A549 (cell line): ENCODE measurements around the gene BHLHE23. TPM values are rescaled to one million over a fixed set of nuclear protein-coding genes. Genes with fewer than 3 reads are reported as not detected.

Experiments used
- ATAC-seq, 2 experiments: fragments of 200-7000 bp in 1 of 2; fragments of >200 bp in 1 of 2; cut with Nextera tagmentation in 1 of 2; cut with Tn5 transposase in 1 of 2; 3 replicates each; pipeline versions ENCODE4 v1.8.0 to v1.9.1; 2018 to 2020; ENCODE audit warnings: mild to moderate bottlenecking in 1 of 2, moderate library complexity in 1 of 2
- CTCF ChIA-PET: fragments of 300-600 bp; sonication (Branson Sonifier 250); formaldehyde crosslinking; extraction: SDS; loops from one replicate; lab custom pipeline; 2021; ENCODE audit warnings: antibody characterized with exemption, inconsistent platforms; lab: Yijun Ruan, JAX
- POLR2A ChIA-PET: fragments of 350-600 bp; formaldehyde crosslinking; extraction: SDS; loops from one replicate; lab custom pipeline; 2021; ENCODE audit warnings: antibody characterized with exemption, inconsistent platforms; lab: Yijun Ruan, JAX
- DNase-seq, 2 experiments: peaks; one replicate each; pipeline versions ENCODE4 v3.0.0 to v3.0.0-alpha.2; 2011 to 2016; ENCODE audit warnings: low read depth in 1 of 2, low spot score in 1 of 2
- FAIRE-seq: peaks from 2 replicates; lab custom pipeline; 2011; peaks lifted over from hg19 to GRCh38; lab: Jason Lieb, UNC
- H3K27ac ChIP-seq, 2 experiments: fragments of >200 bp; sonication (Bioruptor Twin); formaldehyde crosslinking; 3 replicates each; pipeline ENCODE4 v1.5.1; 2016 to 2017
- H3K4me1 ChIP-seq: fragments of >200 bp; sonication (Bioruptor Twin); formaldehyde crosslinking; 3 replicates; pipeline ENCODE4 v1.6.1; 2016
- H3K4me2 ChIP-seq: fragments of >200 bp; sonication (Bioruptor Twin); formaldehyde crosslinking; 3 replicates; pipeline ENCODE4 v1.6.1; 2016
- H3K4me3 ChIP-seq: fragments of >200 bp; sonication (Bioruptor Twin); formaldehyde crosslinking; 3 replicates; pipeline ENCODE4 v1.5.1; 2016
- H3K9me3 ChIP-seq: fragments of >200 bp; sonication (Bioruptor Twin); formaldehyde crosslinking; 3 replicates; pipeline ENCODE4 v1.6.1; 2016
- ATOH8 ChIP-seq: fragments of 250-450 bp; sonication (Bioruptor Pico); IDR thresholded peaks from 2 replicates; pipeline ENCODE4 v1.5.0; 2020; ENCODE audit warnings: low read depth, mild to moderate bottlenecking, moderate library complexity
- BHLHE40 ChIP-seq: IDR thresholded peaks from 2 replicates; pipeline ENCODE4 v1.6.1; 2012; ENCODE audit warnings: low read depth, low read length, inconsistent platforms
- CBX2 ChIP-seq: fragments of 200-600 bp; sonication (generic); IDR thresholded peaks from 2 replicates; pipeline ENCODE4 v1.6.1; 2016; ENCODE audit warnings: low read depth, mild to moderate bottlenecking, borderline replicate concordance
- CEBPB ChIP-seq, 2 experiments: fragments of >200 bp in 1 of 2; sonication (Bioruptor Twin) in 1 of 2; formaldehyde crosslinking in 1 of 2; IDR thresholded peaks; 2 replicates each; pipeline ENCODE4 v1.6.1; 2012 to 2016
- CHD4 ChIP-seq: fragments of 200-600 bp; sonication (generic); IDR thresholded peaks from 2 replicates; pipeline ENCODE4 v1.6.1; 2016; ENCODE audit warnings: antibody characterized with exemption, mild to moderate bottlenecking, borderline replicate concordance
- EHF ChIP-seq: fragments of 250-450 bp; sonication (Bioruptor Pico); IDR thresholded peaks from 2 replicates; pipeline ENCODE4 v1.5.0; 2020; ENCODE audit warnings: mild to moderate bottlenecking
- ESRRA ChIP-seq: fragments of 150-350 bp; IDR thresholded peaks from 2 replicates; pipeline ENCODE4 v1.6.1; 2014; ENCODE audit warnings: mild to moderate bottlenecking, low read length, borderline replicate concordance
- FOSL2 ChIP-seq, 2 experiments: fragments of 450-650 bp in 1 of 2; fragments of >200 bp in 1 of 2; sonication (Bioruptor Twin) in 1 of 2; formaldehyde crosslinking; IDR thresholded peaks; 2 replicates each; pipeline versions ENCODE4 v1.5.0 to v1.6.1; 2016 to 2020; ENCODE audit warnings: mild to moderate bottlenecking in 1 of 2, moderate library complexity in 1 of 2
- HDAC2 ChIP-seq: fragments of 200-600 bp; sonication (generic); IDR thresholded peaks from 2 replicates; pipeline ENCODE4 v1.6.1; 2016
- HES2 ChIP-seq: fragments of >200 bp; sonication (Bioruptor Twin); formaldehyde crosslinking; IDR thresholded peaks from 2 replicates; pipeline ENCODE4 v1.6.1; 2016
- HEYL ChIP-seq: fragments of 250-450 bp; sonication (Bioruptor Pico); IDR thresholded peaks from 2 replicates; pipeline ENCODE4 v1.8.0; 2021; ENCODE audit warnings: mild to moderate bottlenecking, moderate library complexity
- HOXB5 ChIP-seq: fragments of 250-450 bp; sonication (Bioruptor Pico); IDR thresholded peaks from 2 replicates; pipeline ENCODE4 v1.5.0; 2020; ENCODE audit warnings: mild to moderate bottlenecking, moderate library complexity
- JUNB ChIP-seq: fragments of >200 bp; sonication (Bioruptor Twin); formaldehyde crosslinking; IDR thresholded peaks from 2 replicates; pipeline ENCODE4 v1.6.1; 2016
- MAFK ChIP-seq: fragments of 450-650 bp; IDR thresholded peaks from 2 replicates; pipeline ENCODE4 v1.6.1; 2014; ENCODE audit not compliant: partially characterized antibody
- MAZ ChIP-seq: fragments of 150-350 bp; IDR thresholded peaks from 2 replicates; pipeline ENCODE4 v1.6.1; 2014; ENCODE audit warnings: antibody characterized with exemption, low read depth, low read length, borderline replicate concordance
- MYC ChIP-seq: IDR thresholded peaks from 2 replicates; pipeline ENCODE4 v1.6.1; 2012; ENCODE audit warnings: mild to moderate bottlenecking, inconsistent platforms, low read length, improper control_type of control experiment, borderline replicate concordance
- NPAS2 ChIP-seq: fragments of 250-450 bp; sonication (Bioruptor Pico); IDR thresholded peaks from 2 replicates; pipeline ENCODE4 v1.8.0; 2022; ENCODE audit warnings: mild to moderate bottlenecking, moderate library complexity, borderline replicate concordance
- NR3C1 ChIP-seq: fragments of >200 bp; sonication (Bioruptor Twin); formaldehyde crosslinking; IDR thresholded peaks from 3 replicates; pipeline ENCODE4 v1.6.1; 2017
- POLR2AphosphoS2 ChIP-seq: conservative IDR thresholded peaks from 2 replicates; pipeline ENCODE4 v1.6.1; 2012; ENCODE audit warnings: low read length, improper control_type of control experiment, inconsistent platforms
- RAD21 ChIP-seq, 2 experiments: fragments of >200 bp in 1 of 2; sonication (Bioruptor Twin) in 1 of 2; formaldehyde crosslinking in 1 of 2; IDR thresholded peaks in 1 of 2; conservative IDR thresholded peaks in 1 of 2; 2 replicates in 1 of 2; 3 replicates in 1 of 2; pipeline ENCODE4 v1.6.1; 2012 to 2018; ENCODE audit warnings: inconsistent platforms in 1 of 2
- RARB ChIP-seq: fragments of 250-450 bp; sonication (Bioruptor Pico); IDR thresholded peaks from 2 replicates; pipeline ENCODE4 v1.8.0; 2021; ENCODE audit warnings: mild to moderate bottlenecking, moderate library complexity
- RCOR1 ChIP-seq: fragments of 150-350 bp; IDR thresholded peaks from 2 replicates; pipeline ENCODE4 v1.6.1; 2014; ENCODE audit warnings: antibody characterized with exemption, low read length, low read depth
- TP53 ChIP-seq: fragments of 250-450 bp; sonication (Bioruptor Pico); IDR thresholded peaks from 2 replicates; pipeline ENCODE4 v1.5.0; 2021; ENCODE audit warnings: mild to moderate bottlenecking, moderate library complexity
- USF2 ChIP-seq: fragments of 450-650 bp; IDR thresholded peaks from 2 replicates; pipeline ENCODE4 v1.6.1; 2014; ENCODE audit warnings: antibody characterized with exemption
- ZC3H11A ChIP-seq: fragments of 450-650 bp; IDR thresholded peaks from 2 replicates; pipeline ENCODE4 v1.6.1; 2014; ENCODE audit warnings: antibody characterized with exemption, mild to moderate bottlenecking
- ZSCAN20 ChIP-seq: fragments of 250-450 bp; sonication (Bioruptor Pico); IDR thresholded peaks from 2 replicates; pipeline ENCODE4 v1.8.0; 2022; ENCODE audit warnings: mild to moderate bottlenecking, moderate library complexity
- WGBS: methylation state at CpG from one replicate; pipeline ENCODE4 v1.1.6; 2017; ENCODE audit errors: missing lambda C conversion rate; 5-methylcytosine and 5-hydroxymethylcytosine counted together
- polyA minus RNA-seq: library from RNA; depleted of rRNA, polyadenylated mRNA; stranded (reverse); fragments of >200 nt; gene quantifications from 2 replicates; pipeline ENCODE4 v1.2.3, GENCODE V29; 2011; rRNA and poly(A)+ RNA removed
- polyA plus RNA-seq, 4 experiments: library from polyadenylated mRNA; depleted of rRNA in 3 of 4; stranded (reverse); fragments of >200 nt; fragmentation: RNase III in 1 of 4; extraction: RNeasy Plus Mini Kit Qiagen cat#74134 plus additional on column Dnase treatment in 1 of 4; gene quantifications; 2 replicates in 3 of 4; 3 replicates in 1 of 4; pipeline ENCODE4 v1.2.3, GENCODE V29; 2011 to 2017
- TF ChIP-seq, protein P1 (sequence below): fragments of >200 bp; sonication (Bioruptor Twin); formaldehyde crosslinking; IDR thresholded peaks from 3 replicates; pipeline ENCODE4 v1.6.1; 2016

BHLHE23 gene
- polyA plus RNA-seq (2011; rRNA removed) (not detected in 2 replicates), polyA plus RNA-seq (2017; fragmentation: RNase III; extraction: RNeasy Plus Mini Kit Qiagen cat#74134 plus additional on column Dnase treatment) (not detected in 3 replicates), polyA minus RNA-seq (not detected in 2 replicates)
- not detected in 2 replicates for polyA plus RNA-seq (2012; cell fraction: cytosol; rRNA removed)
- not detected in 2 replicates for polyA plus RNA-seq (2012; cell fraction: nucleus; rRNA removed)

DNA sequence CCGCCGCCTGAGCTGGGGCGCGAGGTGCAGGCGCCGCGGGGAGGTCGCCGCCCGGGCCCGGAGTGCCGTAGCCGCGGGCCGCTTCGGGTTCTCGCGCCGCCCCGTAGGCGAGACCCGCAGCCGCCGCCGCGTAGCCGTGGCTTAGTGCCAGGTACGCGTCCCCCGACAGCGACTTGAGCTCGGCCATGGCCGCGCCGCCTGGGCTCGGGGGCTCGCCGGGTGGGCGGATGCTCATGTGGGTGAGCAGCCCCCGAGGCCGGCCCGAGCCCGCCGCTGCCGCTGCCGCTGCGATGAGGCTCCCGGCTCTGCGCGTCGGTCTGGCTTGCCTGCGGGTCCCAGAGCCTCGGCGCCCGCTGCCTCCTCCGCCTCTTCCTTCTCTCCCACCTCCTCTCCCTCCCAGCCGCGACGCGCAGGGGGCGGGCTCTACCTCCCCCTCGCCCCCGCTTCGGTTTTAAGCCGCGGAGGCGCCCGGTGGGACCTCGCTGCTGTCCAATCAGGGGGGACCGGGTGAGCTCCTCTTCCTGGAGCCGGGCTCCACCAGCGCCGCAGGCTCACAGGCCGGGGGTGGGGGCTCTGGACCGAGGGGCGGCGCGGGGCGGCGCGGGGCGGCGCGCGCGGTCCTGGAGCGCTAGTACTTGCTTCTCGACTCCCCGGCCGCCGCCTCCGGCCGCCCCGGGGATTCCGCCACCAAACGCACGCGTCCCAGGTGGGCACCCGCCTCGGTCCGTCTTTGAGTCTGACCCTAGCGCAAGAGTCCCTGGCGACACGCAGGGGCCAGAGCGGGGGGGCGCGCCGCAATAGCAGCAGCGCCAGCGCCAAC lies at the start of gene BHLHE23:
TSS of gene BHLHE23 (minus strand) at position 425 of the 820 bp plus-strand sequence. CDS start at position 235, 190 bp downstream.
- ATAC-seq (no peak), FAIRE-seq (no peak), DNase-seq (no peak)
- Histone ChIP-seq H3K4me2 (peak within 1 kb of the TSS; percentile 74), H3K9me3 (no peaks in the 10 kb centered on the region), H3K4me3 (peak within 1 kb of the TSS; percentile 32; the same call in 2 of the 3 replicates), H3K4me1 (peaks cover 14% of the 10 kb centered on the region; the same call in 2 of the 3 replicates), H3K27ac (no peak within 1 kb of the TSS)
- 20% methylated on average over 43 of the region's 110 CpGs for WGBS
- CTCF ChIA-PET: interaction anchor here (1.5 kb wide), 2 partner anchors 57 to 107 kb away, joined by 3 to 4 read pairs; no protein-coding TSS in a partner anchor
- POLR2A ChIA-PET: no interaction called here
- no peak for TF ChIP-seq ZSCAN20 (CRISPR knock-in tag)

DNA sequence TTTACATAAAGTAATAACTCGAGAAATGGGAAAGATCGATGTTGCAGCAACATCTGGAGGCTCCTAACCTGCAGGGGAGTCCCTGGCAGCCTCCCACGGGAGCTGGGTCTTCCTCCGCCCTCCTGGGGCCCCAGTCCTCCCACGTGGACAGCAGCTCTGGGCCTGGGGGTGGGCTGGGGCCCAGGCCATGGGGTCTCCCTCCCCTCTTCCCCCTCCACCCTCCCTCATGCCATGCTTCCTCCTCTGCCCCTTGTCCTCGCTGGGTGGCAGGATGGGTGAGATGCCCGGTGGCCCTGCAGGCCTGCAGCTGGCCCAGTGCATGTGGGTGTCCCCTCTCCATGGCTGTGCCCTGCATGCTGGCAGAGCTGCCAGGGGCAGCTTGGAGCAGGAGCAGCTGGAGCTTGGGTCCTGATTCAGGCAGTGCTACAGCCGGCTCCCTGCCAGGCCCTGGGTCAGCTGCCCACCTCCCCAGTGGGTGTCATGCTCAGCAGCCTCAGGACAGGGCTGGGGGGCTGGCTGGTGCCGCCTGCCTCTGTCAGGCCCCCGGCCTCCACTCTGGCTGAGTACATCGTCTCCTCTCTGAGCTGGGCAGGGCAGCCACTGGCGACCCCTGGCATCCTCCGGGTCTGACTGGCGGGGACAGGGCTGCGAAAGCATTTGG lies 48.9 kb upstream of the BHLHE23 start:
- no peak for TF ChIP-seq NR3C1
- no peak for TF ChIP-seq RARB (CRISPR knock-in tag)
- TF ChIP-seq, protein P1, sequence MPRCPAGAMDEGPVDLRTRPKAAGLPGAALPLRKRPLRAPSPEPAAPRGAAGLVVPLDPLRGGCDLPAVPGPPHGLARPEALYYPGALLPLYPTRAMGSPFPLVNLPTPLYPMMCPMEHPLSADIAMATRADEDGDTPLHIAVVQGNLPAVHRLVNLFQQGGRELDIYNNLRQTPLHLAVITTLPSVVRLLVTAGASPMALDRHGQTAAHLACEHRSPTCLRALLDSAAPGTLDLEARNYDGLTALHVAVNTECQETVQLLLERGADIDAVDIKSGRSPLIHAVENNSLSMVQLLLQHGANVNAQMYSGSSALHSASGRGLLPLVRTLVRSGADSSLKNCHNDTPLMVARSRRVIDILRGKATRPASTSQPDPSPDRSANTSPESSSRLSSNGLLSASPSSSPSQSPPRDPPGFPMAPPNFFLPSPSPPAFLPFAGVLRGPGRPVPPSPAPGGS: no peak
- no peak for TF ChIP-seq BHLHE40
- no peak for TF ChIP-seq EHF (CRISPR knock-in tag)
- TF ChIP-seq MAFK: no peak
- TF ChIP-seq MAZ: no peak
- no peak for TF ChIP-seq CHD4
- TF ChIP-seq RAD21 (conservative IDR thresholded peaks at IDR 0.05 in 1 of 2, IDR thresholded peaks at IDR 0.05 in 1 of 2): no peak
- TF ChIP-seq CBX2: no peak
- TF ChIP-seq ESRRA: no peak
- TF ChIP-seq USF2: no peak
- no peak for TF ChIP-seq HES2
- TF ChIP-seq, all 56 proteins: peak for 0
- peaks cover 6% of the 10 kb centered on the region; the same call in 2 of the 3 replicates for H3K9me3 ChIP-seq
- FAIRE-seq (no peak), DNase-seq (no peak), ATAC-seq (peak; percentile 1 to 17; a peak in 3 of 6 replicates)
- WGBS: 19% methylated on average over 6 of the region's 15 CpGs
- CTCF ChIA-PET: interaction anchor here (0.6 to 3.5 kb wide), 46 partner anchors 8 to 479 kb away, joined by 3 to 32 read pairs (median 5); no protein-coding TSS in a partner anchor
- H3K4me2 ChIP-seq: peak overlapping the region; percentile 70
- H3K27ac ChIP-seq: no peak overlapping the region
- POLR2A ChIA-PET: no interaction called here
- H3K4me3 ChIP-seq: no peak overlapping the region
- H3K4me1 ChIP-seq: 0 out of 3 replicates have a peak, but pooled peaks cover 3% of the 10 kb centered on the region

DNA sequence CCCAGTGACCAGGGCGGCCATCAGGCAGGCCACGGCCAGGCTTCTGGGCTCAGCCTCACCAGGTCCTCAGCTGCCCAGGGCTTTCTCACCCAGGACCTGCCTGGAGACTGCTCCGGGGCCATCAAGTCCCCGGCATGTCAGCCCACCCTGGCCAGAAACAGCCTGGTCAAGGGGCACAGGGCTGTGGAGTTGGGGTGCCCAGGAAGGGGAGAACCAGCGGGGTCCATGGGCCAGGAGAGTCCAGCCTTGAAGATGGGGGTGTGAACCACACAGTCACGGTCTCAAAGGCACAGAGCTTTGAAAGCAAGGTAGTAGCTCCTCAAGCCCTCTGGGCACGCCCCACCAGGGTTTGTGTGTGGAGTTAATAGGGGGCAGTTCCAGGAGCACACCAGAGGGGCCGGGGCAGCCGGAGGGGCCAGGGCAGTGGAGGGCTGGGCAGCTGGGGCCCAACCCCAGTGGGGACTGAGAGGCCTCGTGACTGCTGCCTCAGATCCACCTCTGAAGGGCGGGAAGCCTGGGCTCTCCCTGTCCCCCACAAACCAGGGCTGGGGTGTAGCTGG lies 48.0 kb upstream of the BHLHE23 start:
- CTCF ChIA-PET: interaction anchor here (0.6 to 3.5 kb wide), 17 partner anchors 29 to 327 kb away, joined by 3 to 32 read pairs (median 4); no protein-coding TSS in a partner anchor
- DNase-seq (no peak), ATAC-seq (no peak), FAIRE-seq (no peak)
- Histone ChIP-seq H3K9me3 (peaks cover 6% of the 10 kb centered on the region; the same call in 2 of the 3 replicates), H3K4me2 (no peak overlapping the region), H3K27ac (no peak overlapping the region), H3K4me1 (0 out of 3 replicates have a peak, but pooled peaks cover 3% of the 10 kb centered on the region), H3K4me3 (no peak overlapping the region)
- 39% methylated on average over 5 of the region's 11 CpGs for WGBS
- POLR2A ChIA-PET: no interaction called here
- TF ChIP-seq ESRRA (no peak), CEBPB (IDR thresholded peaks at IDR 0.05) (no peak), MAFK (no peak), CBX2 (no peak), JUNB (no peak), ZSCAN20 (CRISPR knock-in tag) (no peak), HEYL (no peak), MYC (no peak), RCOR1 (no peak), TP53 (no peak), HOXB5 (CRISPR knock-in tag) (no peak), POLR2AphosphoS2 (no peak), HDAC2 (no peak), NPAS2 (CRISPR knock-in tag) (no peak), FOSL2 (IDR thresholded peaks at IDR 0.05) (no peak), FOSL2 (CRISPR knock-in tag; IDR thresholded peaks at IDR 0.05) (no peak), ZC3H11A (no peak), ATOH8 (CRISPR knock-in tag) (no peak)
